Thyroid gland (tissue), 4 donors: Measurements from ENCODE around the gene RCVRN.

ENCODE experiments used
- CTCF ChIP-seq, 6 experiments: fragments of 200-600 bp in 3 of 6; fragments of 450-650 bp in 3 of 6; sonication (generic) in 3 of 6; IDR thresholded peaks; one replicate each; pipeline ENCODE4 v1.5.1; 2016 to 2019; ENCODE audit warnings: antibody characterized with exemption in 6 of 6, mild to moderate bottlenecking in 2 of 6, inconsistent platforms in 1 of 6, moderate library complexity in 1 of 6
- POLR2A ChIP-seq, 2 donors: fragments of 450-650 bp; IDR thresholded peaks; one replicate each; pipeline ENCODE4 v1.6.1; 2017; ENCODE audit warnings: antibody characterized with exemption in 2 of 2, mild to moderate bottlenecking in 2 of 2, moderate library complexity in 1 of 2

- TF ChIP-seq CTCF (IDR thresholded peaks at IDR 0.05) (no peak), POLR2A (IDR thresholded peaks at IDR 0.05) (no peak)
Measured at GRCh38 chr17:9894231-9894630, 10.8 kb downstream of the RCVRN start.
